ENCODE results near the gene SLC43A3. TPM values are rescaled to one million over a fixed set of nuclear protein-coding genes. Genes with fewer than 3 reads are reported as not detected.

SLC43A3 gene
- total and polyA plus RNA-seq, 3 donors from 2014 or later: 13.8 to 20.8 (median 13.9) TPM

DNA sequence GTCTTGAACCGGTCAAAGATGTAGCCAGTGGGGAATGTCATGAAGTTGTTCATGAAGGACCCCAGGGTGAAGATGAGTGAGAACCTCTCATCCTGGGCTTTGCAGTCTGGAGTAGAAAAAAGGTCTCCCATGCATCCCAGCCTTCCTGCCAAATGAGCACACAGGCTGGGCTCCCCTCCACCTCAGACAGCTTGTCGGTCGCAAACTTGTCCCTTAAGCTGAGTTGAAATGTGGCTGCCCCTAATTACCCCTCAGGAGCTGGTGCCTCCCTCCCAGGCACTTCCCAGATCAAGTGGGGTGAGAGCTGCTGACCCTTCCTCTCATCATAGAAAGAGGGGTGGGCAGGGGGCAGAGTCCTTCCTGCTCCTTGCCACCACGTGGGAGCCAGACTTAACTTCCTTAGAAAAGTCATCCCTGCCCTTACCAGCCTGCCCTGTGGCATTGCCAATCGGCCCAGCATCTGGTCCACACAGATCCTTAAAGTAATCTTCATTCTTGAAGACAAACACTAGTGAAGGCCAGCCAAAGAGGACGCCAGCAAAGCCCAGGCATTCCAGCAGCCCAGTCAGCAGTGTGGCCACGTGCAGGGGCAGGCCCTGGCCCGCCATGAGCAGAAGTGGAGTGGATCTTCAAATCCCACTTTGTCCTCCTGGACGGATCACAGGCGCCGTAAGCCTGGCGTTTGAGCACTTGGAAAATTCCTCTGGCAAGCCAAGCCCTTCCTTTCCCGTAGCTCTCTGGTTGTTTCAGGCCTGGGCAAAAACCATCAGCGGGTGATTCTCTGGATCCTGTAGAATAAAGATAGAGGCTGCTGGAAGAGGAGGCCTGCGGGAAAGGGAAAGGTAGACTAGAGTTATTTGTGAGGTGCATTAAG lies 1.1 kb downstream of the SLC43A3 start:
- Histone ChIP-seq H3K9me3 (no peaks in the 10 kb centered on the region), H3K4me1 (peaks cover 50% of the 10 kb centered on the region), H3K36me3 (ENCODE audit: low read depth, missing control alignments) (no peaks in the 10 kb centered on the region), H3K27ac (peak overlapping the region; percentile 93 to 95), H3K27me3 (no peaks in the 10 kb centered on the region), H3K4me3 (no peak overlapping the region)
- TF ChIP-seq POLR2A (IDR thresholded peaks at IDR 0.05): no peak
- TF ChIP-seq, protein P1, sequence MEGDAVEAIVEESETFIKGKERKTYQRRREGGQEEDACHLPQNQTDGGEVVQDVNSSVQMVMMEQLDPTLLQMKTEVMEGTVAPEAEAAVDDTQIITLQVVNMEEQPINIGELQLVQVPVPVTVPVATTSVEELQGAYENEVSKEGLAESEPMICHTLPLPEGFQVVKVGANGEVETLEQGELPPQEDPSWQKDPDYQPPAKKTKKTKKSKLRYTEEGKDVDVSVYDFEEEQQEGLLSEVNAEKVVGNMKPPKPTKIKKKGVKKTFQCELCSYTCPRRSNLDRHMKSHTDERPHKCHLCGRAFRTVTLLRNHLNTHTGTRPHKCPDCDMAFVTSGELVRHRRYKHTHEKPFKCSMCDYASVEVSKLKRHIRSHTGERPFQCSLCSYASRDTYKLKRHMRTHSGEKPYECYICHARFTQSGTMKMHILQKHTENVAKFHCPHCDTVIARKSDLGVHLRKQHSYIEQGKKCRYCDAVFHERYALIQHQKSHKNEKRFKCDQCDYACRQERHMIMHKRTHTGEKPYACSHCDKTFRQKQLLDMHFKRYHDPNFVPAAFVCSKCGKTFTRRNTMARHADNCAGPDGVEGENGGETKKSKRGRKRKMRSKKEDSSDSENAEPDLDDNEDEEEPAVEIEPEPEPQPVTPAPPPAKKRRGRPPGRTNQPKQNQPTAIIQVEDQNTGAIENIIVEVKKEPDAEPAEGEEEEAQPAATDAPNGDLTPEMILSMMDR (IDR thresholded peaks at IDR 0.05): no peak
- DNase-seq: peak; percentile 71
- intact Hi-C loops (cut with DNase I; ENCODE audit: low total_unique reads): no loop called here
- WGBS, 2 donors: 23 to 29% methylated on average over 10 to 15 of the region's 15 CpGs

DNA sequence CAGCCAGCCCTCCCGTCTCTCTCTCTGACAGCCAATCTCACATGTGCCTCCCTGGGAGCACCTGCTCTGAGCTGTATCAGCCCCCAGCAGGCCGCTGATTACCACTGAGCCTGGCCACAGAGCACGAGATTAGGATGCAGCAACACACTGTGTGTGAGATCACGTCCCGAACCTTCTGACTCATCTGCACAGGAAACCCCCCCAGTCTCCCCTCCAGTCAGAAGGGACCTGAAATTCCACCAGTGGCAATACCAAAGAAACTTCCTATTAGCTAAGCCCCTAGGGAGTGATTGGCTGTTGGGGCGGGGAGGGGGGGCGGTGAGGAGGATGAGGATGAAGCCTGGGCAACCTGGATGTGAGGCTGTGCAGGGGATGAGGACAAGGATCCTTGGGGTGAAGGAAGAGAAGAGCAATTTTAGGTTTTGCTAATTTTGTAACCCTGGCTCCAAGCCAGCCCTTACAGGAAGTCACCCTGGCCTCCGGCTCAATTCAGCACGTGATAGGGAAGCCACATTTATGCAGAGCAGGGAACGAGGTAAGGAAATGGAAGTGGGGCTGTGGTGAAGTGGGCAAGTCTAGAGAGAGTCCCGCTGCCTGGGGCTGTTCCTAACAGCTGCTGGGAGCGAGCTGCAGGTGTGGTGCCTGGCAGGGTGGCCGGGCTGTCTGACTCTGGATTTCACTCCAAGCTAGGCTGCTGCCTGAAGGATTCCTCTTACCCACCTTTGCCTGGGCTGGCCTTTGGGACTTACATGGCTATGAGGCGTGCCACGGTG lies 1.9 kb downstream of the SLC43A3 start:
- Histone ChIP-seq H3K36me3 (ENCODE audit: low read depth, missing control alignments) (no peaks in the 10 kb centered on the region), H3K4me1 (peaks cover 50% of the 10 kb centered on the region), H3K27ac (peak overlapping the region; percentile 52 to 95), H3K9me3 (no peaks in the 10 kb centered on the region), H3K27me3 (no peaks in the 10 kb centered on the region), H3K4me3 (no peak overlapping the region)
- 46 to 56% methylated on average over 15 of the region's 15 CpGs for WGBS, 2 donors
- TF ChIP-seq, protein P1 (IDR thresholded peaks at IDR 0.05): no peak
- no peak for TF ChIP-seq POLR2A (IDR thresholded peaks at IDR 0.05)
- intact Hi-C loops (cut with DNase I; ENCODE audit: low total_unique reads): no loop called here
- peak; percentile 69 for DNase-seq

DNA sequence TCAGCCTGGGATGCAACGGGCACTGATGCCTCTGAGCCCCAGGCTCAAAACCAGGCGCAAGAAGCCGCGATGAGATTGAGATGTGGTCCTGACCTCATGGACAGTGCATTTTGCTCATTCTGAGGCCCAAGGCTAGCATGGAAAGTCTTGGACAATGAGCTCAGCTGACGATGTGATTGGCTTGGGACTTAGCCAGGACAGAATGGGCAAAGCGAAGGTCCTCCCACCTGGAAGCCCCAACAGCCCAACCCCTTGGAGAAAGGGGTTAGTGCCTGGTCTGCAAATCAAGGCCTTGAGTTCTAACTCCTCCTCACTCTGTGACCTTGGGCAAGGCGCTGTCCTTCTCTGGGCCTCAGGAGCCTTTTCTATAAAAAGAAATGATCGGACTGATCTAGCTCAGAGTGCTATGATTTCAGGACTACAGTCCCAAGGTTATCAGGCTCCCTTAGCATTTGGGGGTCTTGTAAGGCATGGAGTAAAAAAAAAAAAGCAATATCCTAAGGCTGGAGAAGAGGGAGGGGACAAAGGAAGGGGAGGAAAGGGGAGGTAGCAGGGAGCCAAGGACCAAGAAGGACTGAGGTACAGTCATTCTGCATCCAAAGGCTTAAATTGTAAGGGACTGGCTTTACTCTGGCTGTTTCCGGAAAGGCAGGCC lies 2.7 kb downstream of the SLC43A3 start:
- WGBS, 2 donors: 51 to 68% methylated on average over 9 of the region's 9 CpGs
- peak overlapping the region; percentile 52 to 95 for H3K27ac ChIP-seq
- DNase-seq: peak; percentile 52
- peaks cover 50% of the 10 kb centered on the region for H3K4me1 ChIP-seq
- intact Hi-C loops (cut with DNase I; ENCODE audit: low total_unique reads): no loop called here
- no peaks in the 10 kb centered on the region for H3K36me3 ChIP-seq (ENCODE audit: low read depth, missing control alignments)
- no peak overlapping the region for H3K4me3 ChIP-seq
- TF ChIP-seq, protein P1 (IDR thresholded peaks at IDR 0.05): no peak
- no peak for TF ChIP-seq POLR2A (IDR thresholded peaks at IDR 0.05)
- no peaks in the 10 kb centered on the region for H3K9me3 ChIP-seq
- H3K27me3 ChIP-seq: no peaks in the 10 kb centered on the region

DNA sequence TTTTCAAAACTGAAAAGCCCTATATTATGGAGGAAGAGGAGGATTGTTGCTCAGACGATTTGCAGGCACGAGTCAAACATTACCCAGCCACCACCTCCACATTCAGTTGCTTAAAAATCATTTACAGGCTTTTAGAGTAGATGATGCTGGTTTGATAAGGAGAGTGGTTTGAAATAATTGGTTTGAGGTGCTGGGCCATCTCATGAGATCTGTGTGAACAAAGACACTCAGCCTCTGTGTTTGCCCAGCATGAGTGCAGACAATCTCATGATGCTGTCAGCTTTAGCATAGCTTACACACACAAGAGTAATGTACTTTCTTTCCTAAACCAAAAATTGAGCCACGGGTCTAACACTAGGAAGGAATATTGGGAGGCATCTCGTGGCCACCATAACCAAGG lies 4.3 kb downstream of the SLC43A3 start:
- Histone ChIP-seq H3K4me3 (no peak overlapping the region), H3K36me3 (ENCODE audit: low read depth, missing control alignments) (no peaks in the 10 kb centered on the region), H3K4me1 (peaks cover 45% of the 10 kb centered on the region), H3K27ac (no peak overlapping the region), H3K9me3 (no peaks in the 10 kb centered on the region), H3K27me3 (no peaks in the 10 kb centered on the region)
- intact Hi-C loops (cut with DNase I; ENCODE audit: low total_unique reads): no loop called here
- TF ChIP-seq, protein P1 (IDR thresholded peaks at IDR 0.05): no peak
- no peak for TF ChIP-seq POLR2A (IDR thresholded peaks at IDR 0.05)
- DNase-seq: no peak
- 80 to 84% methylated on average over 4 of the region's 4 CpGs for WGBS, 2 donors

All from testis (tissue), 3 donors.